ENCODE data around the gene CGB2. TPM values are rescaled to one million over a fixed set of nuclear protein-coding genes. Genes with fewer than 3 reads are reported as not detected.

CGB2 gene
- total RNA-seq, 1 experiment from 2014 or later: 0.77 TPM

GRCh38 chr19:48990400-48990799 lies 41.3 kb upstream of the CGB2 start:
- Histone ChIP-seq H3K9me3 (ENCODE audit: control insufficient read depth, low read depth, low read length) (no peaks in the 10 kb centered on the region), H3K79me2 (ENCODE audit: insufficient read depth, low read length) (peaks cover 9% of the 10 kb centered on the region; the same call in 1 of the 2 replicates), H4K91ac (ENCODE audit: insufficient read length, low read depth, low read length) (no peak overlapping the region)

More at GRCh38 chr19:48990400-48990799, 41.3 kb upstream of the CGB2 start:
- Histone ChIP-seq H3K27me3 (ENCODE audit: insufficient read depth, low read length) (no peaks in the 10 kb centered on the region), H2AK5ac (ENCODE audit: insufficient read length, low read length) (no peak overlapping the region), H3K79me1 (ENCODE audit: insufficient read depth, low read depth, low read length, poor library complexity, severe bottlenecking) (no peaks in the 10 kb centered on the region), H3T11ph (ENCODE audit: low read length) (no peak overlapping the region), H2BK120ac (ENCODE audit: low read depth, low read length, poor library complexity, severe bottlenecking) (no peak overlapping the region), H3K9ac (ENCODE audit: extremely low read depth, insufficient read length, low read length) (no peak overlapping the region), H3K4me2 (ENCODE audit: insufficient read depth, insufficient read length, low read length) (no peak overlapping the region), H2AFZ (ENCODE audit: low read length) (no peak overlapping the region), H2BK5ac (ENCODE audit: insufficient read length, low read length) (no peak overlapping the region), H3K4ac (ENCODE audit: low read depth, low read length) (no peak overlapping the region), H2BK12ac (ENCODE audit: insufficient read length, low read depth, low read length) (no peak overlapping the region), H3K23me2 (ENCODE audit: insufficient read length, low read depth, low read length, poor library complexity, severe bottlenecking) (peaks cover 8% of the 10 kb centered on the region), H3K27ac (ENCODE audit: insufficient read length, low read depth, low read length) (no peak overlapping the region), H4K8ac (replicated peaks; ENCODE audit: insufficient read length, low read depth, low read length) (no peak overlapping the region), H4K20me1 (ENCODE audit: control insufficient read depth, insufficient read depth, insufficient read length) (no peaks in the 10 kb centered on the region), H3K18ac (ENCODE audit: insufficient read length, low read depth, low read length) (no peak overlapping the region), H2BK15ac (ENCODE audit: low read depth, low read length) (no peak overlapping the region), H3K56ac (ENCODE audit: insufficient read length, low read depth, low read length) (no peak overlapping the region), H2BK20ac (ENCODE audit: low read depth, low read length, poor library complexity, severe bottlenecking) (no peak overlapping the region), H3K14ac (ENCODE audit: insufficient read depth, low read length) (no peak overlapping the region; the same call in 1 of the 2 replicates), H3K23ac (ENCODE audit: insufficient read length, low read depth, low read length) (no peak overlapping the region), H3K4me1 (ENCODE audit: insufficient read depth, low read length) (no peaks in the 10 kb centered on the region; the same call in 1 of the 2 replicates), H4K5ac (ENCODE audit: insufficient read length, low read depth, low read length) (no peak overlapping the region)
- DNase-seq: no peak
- Mint-ChIP-seq H3K4me1 (peaks cover 30 to 35% of the 10 kb centered on the region in 2 experiments), H3K9me3 (no peaks in the 10 kb centered on the region), H3K27ac (peak overlapping the region in 2 of 3 experiments; percentile 4 to 32; a peak in 2 of 7 replicates), H3K4me3 (peak overlapping the region; percentile 16 to 24; a peak in 3 of 5 replicates), H3K36me3 (ENCODE audit: insufficient read depth in 1 of 3, low read depth in 3 of 3) (peaks cover 18 to 49% (median 46%) of the 10 kb centered on the region in 3 experiments), H3K27me3 (ENCODE audit: low read depth) (no peaks in the 10 kb centered on the region)
- no peak for TF ChIP-seq CTCF (conservative IDR thresholded peaks at IDR 0.05)
- no CpG with 5 or more reads among the region's 4 CpGs for WGBS (ENCODE audit: extremely low coverage, insufficient read length, low lambda C conversion rate)

Data from H9 (cell line).